ENCODE measurements around the gene RNFT2.

DNA sequence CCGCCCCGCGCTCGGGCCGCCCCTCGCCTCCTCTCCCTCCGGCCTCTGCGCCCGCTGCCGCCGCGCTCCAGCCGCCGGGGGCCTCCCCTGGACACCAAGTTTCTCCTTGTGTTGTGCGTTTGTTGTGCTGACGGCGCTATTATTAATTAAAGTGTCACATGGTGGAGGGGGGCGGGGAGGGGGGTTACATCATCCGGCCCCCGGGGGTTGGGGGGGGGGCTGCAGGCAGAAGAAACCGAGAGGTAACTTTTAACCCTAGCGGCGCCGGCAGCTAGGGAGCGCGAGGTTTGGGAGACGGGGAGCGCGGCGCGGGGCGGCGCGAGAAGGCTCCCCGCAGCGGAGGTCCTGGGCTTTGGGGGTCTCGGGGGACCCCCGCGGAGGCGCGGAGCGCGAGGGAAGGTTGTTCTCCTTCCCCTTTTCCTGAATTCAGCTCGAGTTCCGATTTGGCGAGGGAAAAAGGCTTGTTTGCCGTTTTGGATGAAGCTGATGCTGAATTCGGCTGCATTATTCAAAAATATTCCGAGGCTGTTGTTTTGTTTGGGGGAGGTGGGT, 143.3 kb downstream of the RNFT2 start, which contains the start of gene HRK:
- TF ChIP-seq, protein P1, sequence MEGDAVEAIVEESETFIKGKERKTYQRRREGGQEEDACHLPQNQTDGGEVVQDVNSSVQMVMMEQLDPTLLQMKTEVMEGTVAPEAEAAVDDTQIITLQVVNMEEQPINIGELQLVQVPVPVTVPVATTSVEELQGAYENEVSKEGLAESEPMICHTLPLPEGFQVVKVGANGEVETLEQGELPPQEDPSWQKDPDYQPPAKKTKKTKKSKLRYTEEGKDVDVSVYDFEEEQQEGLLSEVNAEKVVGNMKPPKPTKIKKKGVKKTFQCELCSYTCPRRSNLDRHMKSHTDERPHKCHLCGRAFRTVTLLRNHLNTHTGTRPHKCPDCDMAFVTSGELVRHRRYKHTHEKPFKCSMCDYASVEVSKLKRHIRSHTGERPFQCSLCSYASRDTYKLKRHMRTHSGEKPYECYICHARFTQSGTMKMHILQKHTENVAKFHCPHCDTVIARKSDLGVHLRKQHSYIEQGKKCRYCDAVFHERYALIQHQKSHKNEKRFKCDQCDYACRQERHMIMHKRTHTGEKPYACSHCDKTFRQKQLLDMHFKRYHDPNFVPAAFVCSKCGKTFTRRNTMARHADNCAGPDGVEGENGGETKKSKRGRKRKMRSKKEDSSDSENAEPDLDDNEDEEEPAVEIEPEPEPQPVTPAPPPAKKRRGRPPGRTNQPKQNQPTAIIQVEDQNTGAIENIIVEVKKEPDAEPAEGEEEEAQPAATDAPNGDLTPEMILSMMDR (IDR thresholded peaks at IDR 0.05) = no peak
- no peak for TF ChIP-seq POLR2A (IDR thresholded peaks at IDR 0.05)

Measured in Peyer's patch (tissue), 4 donors.